ENCODE measurements around the gene DIP2B.

DNA sequence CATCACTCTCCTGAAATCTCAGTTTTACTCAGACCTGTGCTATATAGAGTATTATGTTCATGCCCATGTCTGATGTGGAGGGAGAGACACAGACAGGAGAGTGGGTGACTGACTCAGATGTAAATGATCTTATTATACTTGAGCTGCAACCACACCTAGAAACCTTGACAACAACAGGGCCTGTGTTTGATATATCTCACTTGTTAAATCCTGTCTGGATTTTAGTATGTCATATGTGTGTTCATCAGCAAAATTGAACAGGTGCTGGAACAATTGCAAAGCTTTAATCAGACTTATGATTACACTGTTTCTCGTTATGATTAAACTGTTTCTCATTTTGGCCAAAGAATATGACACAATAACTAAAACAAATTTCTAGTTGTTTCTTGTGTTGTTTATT, 37.7 kb downstream of the DIP2B start:
- TF ChIP-seq, protein P1, sequence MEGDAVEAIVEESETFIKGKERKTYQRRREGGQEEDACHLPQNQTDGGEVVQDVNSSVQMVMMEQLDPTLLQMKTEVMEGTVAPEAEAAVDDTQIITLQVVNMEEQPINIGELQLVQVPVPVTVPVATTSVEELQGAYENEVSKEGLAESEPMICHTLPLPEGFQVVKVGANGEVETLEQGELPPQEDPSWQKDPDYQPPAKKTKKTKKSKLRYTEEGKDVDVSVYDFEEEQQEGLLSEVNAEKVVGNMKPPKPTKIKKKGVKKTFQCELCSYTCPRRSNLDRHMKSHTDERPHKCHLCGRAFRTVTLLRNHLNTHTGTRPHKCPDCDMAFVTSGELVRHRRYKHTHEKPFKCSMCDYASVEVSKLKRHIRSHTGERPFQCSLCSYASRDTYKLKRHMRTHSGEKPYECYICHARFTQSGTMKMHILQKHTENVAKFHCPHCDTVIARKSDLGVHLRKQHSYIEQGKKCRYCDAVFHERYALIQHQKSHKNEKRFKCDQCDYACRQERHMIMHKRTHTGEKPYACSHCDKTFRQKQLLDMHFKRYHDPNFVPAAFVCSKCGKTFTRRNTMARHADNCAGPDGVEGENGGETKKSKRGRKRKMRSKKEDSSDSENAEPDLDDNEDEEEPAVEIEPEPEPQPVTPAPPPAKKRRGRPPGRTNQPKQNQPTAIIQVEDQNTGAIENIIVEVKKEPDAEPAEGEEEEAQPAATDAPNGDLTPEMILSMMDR (IDR thresholded peaks at IDR 0.05) = no peak
- TF ChIP-seq EP300 (IDR thresholded peaks at IDR 0.05) (no peak), POLR2A (IDR thresholded peaks at IDR 0.05) (no peak), POLR2AphosphoS5 (IDR thresholded peaks at IDR 0.05) (no peak)
